ELR (cell line): ENCODE results near the gene KLHL40.

Source experiments
- DNase-seq: peaks from one replicate; pipeline ENCODE4 v3.0.0-alpha.2; 2015; ENCODE audit warnings: low read depth

Gene KLHL40

DNA sequence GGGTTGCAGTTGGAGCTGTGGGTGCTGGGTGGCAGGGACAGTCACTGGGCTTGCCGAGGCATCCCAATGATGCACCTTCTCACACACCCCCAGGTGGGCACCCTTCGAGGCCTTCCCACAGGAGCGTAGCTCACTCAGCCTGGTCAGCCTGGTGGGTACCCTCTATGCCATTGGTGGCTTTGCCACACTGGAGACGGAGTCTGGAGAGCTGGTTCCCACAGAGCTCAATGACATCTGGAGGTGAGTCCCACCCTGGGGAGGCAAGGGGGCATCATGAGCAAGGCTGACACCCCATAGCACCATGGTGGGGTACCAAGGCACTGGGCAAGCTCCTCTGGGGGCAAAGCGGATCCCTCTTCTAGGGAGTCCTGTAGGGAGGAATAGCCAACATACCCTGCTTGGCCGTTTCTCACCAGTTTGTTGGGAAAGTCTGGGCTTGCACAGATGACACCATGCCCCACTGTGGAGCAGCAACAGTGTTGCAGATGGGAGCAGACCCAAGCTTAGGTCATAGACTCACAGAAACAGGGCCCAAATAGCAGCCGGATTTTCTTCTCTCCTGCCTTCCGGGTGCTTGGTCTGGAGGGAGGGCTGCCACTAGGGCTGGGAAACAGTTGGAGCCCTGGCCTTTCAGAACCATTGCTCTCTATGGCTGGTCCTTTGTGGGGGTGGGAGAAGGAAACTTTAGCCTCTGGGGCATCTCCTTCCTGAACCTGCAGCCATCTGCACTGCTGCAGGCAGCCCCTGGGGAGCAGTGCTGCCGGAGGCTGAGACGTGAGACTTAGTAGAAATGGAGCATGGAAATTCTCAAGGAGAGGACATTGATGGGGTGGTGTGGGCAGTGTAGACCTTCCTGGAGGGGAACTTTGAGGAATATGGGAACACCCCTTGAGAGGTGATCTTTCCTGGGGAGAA, 5.7 kb downstream of the KLHL40 start:
- DNase-seq: no peak

DNA sequence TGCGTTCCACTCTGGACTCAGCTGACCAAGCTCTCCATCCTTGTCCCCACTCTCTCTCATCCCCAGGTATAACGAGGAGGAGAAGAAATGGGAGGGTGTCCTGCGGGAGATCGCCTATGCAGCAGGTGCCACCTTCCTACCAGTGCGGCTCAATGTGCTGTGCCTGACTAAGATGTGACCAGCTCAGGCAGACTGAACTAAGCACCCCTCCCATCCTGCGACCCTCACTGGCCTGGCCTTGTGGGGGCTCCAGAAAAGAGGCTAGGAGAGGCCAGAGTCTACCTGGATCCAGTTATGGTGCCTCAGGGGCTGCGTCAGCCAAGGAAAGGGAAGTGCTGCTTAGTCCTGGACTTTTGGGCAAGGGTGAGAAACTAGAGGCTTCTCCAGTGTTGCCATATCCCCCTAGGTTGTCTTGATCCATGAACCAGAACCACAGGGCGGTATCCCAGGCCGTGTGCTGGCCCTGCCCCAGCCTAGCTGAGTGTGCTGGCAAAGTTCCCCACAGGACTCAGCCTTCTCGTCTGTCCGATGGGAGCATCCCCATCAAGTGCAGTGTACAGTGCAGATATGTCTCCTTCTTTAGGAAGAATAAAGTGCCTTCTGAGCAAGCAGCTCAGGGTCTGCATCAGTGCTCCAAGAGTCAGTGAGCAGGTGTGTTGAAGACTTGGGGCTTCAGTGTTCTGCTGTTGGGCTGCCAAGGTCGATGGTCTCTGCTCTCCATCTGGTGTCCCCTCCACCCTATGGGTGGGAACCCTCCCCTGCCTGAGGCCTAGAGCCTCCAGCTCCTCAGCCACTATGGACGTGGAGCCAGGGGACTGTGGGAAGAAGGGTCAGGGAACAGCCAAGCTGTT, 6.7 kb downstream of the KLHL40 start:
- no peak for DNase-seq

DNA sequence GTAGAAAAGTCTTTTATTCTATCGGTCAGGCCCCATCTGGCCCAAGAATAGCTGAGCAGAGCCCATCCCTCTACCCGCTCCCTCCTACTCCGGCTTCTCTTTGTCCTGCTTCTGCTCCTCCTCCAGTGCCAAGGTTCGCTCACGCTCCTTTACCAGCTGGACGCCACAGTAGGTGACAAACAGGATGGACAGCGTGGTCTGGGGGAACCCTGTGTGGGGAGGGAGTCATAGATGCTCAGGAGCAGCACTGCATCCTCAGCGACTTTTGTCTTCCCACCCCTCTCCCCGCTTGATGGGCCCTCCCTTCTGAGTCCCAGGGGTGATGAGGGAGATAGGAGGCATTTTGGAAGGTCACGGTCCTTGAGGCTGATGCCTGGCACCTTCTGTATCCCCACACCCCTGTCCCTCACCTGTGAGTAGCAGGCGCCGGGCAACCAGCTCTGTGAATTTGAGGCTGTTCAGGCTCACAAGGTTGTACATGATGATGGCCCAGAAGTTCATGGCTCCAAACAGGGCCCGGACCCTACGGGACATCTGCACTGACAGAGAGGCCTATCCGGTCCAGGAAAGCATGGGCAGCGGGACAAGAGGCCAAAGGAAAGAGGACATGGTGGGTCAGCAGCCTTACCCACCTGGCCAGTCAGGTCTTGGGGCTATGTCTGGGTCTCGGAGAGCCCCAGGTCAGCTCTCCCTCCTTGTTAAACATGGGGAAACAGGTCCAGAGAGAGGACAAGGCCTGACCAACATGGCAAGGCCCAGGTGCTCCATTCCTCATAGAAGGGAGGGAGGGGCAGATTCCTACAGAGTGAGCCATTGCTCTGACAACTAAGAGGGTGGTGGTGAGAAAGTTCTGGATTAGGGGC, 7.6 kb downstream of the KLHL40 start:
- no peak for DNase-seq

DNA sequence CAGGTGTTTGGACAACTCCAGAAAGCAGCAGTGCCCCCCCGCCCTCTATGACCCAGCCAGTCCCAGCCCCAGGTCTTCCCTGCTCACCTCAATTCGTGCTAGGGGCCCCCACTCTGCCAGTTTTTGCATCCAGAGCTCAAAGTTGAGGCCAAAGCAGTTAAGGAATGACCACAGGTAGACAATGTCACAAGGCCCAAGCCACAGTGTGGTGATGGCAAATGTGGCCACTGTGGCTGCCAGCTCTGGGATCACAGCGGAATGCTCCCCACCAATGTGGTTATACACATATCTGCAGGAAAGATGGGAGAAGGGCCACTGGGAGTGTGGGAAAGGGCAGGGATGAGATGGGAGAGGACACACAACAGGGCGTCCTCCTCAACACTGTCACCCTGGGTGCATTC, 8.2 kb downstream of the KLHL40 start:
- no peak for DNase-seq

DNA sequence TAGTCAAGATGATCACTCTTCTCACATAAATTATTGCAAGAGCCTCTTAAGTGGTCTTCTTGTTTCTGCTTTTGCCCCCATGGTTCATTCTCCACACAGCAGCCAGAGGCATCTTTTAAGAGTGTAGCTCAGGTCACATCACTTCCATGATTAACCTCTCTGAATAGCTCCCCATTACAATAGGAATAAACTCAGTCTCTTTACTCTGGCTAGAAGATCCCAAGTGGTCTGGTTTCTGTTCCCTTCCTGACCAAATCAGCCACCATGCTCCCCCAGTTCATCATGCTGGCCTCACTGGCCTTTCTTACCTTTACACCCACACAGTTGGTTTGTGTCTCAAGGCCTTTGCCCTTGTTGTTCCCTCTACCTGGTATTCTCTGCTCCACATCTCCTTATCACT, 9.0 kb downstream of the KLHL40 start:
- DNase-seq: no peak

DNA sequence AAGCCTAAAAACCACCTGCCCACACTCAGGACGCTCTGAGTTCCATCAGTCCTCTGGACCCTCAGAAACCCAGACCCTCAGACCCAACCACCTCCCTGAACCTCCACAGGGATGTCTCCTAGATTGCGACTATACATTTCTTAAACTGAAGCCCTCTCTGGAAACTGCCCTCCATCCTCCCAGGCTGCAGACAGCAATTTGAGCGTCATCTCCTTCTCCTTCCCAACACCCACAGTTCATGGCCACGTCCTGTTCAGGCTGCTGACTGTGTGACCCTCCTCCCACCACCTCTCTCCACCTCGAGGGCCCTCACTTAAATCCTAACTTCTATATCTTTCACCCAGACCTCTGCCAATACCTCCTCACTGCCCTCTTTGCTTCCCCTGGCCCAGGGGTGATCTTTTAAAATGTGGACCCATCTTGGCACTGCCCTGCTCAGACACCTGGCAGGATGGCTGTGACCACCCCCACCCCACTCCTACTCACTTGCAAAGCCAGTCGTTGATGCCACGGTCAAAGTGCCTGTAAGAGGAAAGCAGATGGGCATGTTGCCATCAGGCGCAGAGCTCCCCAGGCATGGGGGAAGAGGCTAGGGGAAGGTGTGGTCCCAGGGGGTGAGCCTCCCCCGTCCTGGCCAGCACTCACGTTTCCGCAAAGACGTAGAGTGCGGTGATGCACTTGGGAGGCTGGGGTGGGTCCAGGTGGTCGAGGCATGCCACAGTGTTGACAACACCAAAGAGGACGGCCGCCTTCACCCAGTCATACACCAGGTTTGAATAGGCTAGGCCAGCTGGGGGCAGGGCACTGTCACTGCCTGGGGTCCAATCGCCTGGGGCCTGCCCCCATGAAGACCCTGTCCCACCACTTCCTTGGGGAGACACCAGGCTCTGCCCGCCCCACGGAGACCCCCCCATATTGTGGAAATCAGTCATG, 11.3 kb downstream of the KLHL40 start:
- no peak for DNase-seq

DNA sequence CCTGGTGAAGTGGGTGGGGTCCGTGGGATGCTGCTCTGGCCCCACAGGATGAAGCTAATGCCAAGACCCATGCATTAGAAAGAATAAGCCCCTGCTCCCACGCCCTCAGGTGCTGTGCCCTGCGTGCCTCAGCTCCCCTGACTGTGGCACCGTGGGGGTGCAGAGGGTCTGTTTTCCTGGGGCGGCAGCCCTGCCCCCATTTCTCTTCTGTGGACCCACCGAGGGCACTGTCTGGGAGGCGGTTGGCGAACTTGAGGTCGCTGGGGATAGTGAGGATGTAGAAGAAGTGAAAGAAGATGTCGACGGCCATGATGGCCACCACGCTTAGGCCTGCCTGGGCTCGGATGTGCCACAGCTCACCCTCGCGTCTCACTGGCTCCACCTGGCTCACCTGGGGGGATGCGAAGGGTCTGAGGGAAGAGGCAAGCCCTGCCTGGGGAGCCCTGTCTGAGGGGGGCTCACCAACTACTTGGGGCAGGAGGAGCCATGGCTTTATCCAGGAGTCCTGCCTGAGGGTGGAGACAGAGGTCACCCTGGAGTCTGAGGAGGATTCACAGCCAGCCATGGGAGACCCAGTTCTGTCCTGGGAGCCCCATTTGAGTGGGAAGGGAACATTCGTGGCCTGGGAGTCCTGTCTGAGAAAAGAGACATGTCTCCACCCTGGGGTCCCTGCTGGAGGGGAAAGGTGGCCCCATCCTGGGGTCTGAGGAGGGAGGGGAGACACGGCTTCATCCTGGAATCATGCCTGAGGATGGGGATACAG, 12.1 kb downstream of the KLHL40 start:
- DNase-seq: no peak

DNA sequence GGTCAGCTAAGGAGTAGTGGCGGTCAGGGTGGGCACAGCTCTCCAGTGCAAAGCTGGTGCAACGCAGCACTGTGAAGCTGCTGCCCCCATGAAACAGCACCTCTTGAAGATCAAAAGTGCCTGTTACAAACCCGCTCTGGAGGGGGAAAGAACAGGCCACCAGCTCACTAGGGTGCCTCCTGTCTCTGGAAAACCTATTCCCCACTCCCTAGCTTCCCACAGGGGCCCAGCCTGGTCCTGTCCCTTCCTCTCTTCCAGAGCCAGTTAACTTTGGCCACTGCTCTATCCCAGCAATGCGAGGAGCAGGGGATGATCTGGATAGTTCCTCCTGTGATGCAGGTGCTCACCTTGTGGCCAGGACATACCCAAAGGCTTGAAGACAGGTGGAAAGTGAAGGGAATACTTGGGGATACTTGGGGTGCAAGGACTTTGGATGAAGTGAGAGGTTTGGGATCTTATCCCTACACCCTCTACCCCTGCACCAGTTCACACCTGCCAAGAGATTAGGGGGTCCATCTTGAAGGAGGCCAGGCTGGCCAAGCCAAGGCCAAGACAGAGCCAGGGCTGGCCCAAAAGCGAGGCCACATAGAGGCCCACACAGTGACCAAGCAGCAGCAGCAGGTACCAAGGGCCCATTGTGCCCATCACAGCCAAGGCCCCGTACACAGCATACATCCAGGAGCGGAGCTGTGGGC, 13.0 kb downstream of the KLHL40 start:
- no peak for DNase-seq

DNA sequence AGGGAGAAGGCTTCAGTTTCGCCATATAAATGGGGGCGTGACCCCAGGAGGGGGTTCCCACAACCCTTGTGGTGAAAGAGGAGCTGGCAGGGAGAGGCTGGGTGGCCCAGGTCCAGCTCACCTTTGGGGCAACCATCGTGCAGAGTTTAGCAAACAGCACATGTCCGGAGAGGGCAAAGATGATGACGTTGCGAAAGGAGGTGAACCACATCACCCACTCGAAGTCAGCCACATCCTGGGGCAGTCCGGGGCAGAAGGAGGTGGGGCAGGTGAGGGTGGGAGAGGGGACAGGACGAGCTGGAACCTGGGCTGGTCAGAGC, 13.5 kb downstream of the KLHL40 start:
- no peak for DNase-seq

DNA sequence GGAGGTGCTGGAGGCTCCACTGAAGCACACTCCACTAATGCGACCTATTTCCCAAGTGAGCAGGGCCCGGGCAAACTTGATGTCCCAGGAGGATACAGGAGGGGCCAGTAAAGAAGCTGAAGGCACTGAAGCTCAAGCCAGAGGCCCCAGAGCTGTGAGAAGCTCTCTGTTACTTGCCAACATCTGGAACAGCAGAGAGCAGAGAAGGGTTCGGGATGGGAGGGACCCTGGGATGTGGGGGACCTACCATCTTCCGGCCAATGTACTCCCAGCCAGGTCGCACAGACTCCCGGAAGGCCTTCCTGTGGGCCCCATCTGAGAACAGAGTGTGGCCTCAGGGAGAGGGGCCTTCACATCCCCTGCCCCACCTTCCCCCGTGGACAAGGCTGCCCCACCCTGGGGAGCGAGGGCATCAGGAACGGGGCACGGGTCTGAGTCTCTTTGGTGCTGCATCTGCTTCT, 14.2 kb downstream of the KLHL40 start:
- DNase-seq: no peak

DNA sequence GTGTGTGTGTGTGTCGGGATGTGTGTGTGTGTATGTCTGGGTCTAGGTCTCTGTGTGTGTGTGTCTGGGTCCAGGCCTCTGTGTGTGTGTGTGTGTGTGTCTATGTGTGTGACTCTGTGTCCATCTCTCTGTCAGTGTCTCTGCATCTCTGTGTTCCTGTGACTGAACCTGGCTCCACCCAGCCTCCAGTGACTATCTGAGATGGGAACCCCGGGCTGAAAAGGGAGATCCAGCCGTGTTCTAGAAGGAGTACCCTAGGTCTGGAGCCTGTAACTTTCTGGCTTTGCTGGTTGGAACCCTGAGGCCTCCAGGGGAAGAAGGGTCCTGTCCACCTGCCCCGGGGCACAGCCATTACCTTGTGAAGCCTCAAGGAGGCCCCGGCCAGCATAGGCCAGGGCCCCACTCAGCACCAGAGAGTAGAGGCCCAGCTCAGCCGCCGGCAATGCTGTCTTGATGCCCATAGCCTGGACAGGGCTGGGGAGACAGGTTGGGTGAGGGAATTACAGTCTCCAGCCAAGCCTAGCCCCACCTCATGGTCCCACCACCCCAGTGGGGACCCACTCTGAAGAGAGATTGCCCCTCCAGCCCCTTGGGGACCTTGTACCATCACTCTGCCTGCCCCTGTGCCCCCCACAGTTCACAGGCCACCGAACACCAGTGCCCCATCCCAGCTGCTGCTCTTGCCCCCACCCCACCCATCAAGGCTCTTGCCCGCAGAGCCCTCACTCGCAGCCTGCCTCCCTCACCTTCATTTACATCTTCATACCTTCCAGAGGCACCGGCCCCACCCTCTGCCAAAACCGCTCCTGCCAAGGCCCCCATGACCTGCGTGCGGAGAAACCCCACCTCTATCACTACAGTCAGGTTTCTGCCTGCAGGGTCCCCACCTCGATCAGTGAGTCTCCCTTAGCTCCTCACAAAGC, 15.3 kb downstream of the KLHL40 start:
- no peak for DNase-seq

DNA sequence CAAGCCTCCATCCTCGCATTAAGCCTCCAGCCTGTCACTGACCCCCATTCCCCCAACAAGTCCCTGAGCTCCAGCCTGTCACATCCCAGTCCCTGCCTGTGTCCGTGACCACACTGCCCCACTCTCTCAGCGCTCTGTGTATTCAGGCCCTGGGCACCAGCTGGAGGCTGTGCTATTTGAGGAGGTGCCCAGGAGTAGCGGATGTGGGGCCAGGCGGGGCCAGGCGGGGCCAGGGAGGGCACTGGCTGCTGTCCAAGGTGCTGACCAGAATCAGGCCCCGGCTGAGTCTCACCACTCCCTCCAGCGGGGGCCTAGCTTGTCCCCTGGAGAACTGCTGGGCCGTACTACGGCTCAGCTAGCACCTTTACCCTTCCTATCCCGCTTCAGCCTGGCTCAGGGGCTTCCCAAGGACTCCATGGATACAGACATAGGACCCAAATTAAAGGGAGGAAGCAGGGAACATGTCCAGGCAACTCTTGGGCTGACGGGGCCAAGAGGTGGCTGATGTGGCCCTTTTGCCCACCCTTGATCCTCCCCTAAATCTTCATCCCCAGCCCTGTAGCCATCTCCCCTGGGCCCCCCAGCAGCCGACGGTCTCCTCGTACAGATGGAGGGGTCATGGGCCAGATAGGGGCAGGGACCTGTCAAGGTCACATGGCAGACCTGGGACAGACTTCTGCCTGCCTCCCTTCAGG, 16.2 kb downstream of the KLHL40 start:
- DNase-seq: peak; percentile 51

DNA sequence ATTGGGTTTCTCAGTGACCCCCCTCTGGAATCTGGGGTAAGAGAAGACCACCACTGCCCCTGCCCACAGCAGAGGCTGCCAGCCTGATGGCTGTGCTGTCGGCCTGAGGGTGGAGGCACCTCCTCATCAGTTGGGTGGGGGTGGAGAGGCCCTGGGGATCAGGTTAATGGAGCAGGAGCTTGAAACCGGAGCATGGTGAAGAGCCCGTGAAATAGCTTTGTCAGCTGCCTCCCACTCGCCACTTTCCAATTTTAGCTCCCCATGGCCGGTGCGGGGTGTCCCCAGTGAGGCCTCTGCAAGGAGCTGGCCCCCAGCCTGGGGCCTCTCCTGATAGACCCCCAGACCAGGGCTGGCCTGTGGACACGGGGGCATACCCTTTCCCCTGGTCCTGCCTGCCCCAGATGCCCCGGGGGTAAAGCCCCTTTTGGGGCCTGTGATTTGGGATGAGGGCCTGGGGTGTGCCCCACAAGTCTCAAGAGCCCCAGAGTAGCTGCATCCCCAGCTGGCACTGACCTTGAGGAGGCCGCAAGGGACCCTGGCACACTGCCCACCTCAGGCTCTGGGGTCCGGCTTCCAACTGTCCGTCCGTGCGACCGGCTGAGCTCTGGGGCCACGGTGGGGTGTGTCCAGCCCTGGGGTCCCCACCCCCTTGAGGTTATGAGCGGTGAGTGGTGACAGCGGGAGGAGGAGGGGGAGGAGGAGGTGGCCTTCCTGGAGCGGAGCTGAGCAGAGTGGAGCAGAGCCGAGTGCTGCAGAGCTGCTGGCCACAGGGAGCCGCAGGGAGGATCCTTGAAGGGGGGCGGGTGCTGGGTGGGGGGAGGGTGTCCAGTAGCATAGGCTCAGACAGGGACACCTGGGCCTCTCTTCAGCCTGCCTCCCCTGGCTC, 17.0 kb downstream of the KLHL40 start, which contains the start of gene HHATL:
TSS of gene HHATL (minus strand) at position 733 of the 886 bp plus-strand sequence. CDS start 1,972 bp downstream, outside the sequence.
- DNase-seq: no peak

DNA sequence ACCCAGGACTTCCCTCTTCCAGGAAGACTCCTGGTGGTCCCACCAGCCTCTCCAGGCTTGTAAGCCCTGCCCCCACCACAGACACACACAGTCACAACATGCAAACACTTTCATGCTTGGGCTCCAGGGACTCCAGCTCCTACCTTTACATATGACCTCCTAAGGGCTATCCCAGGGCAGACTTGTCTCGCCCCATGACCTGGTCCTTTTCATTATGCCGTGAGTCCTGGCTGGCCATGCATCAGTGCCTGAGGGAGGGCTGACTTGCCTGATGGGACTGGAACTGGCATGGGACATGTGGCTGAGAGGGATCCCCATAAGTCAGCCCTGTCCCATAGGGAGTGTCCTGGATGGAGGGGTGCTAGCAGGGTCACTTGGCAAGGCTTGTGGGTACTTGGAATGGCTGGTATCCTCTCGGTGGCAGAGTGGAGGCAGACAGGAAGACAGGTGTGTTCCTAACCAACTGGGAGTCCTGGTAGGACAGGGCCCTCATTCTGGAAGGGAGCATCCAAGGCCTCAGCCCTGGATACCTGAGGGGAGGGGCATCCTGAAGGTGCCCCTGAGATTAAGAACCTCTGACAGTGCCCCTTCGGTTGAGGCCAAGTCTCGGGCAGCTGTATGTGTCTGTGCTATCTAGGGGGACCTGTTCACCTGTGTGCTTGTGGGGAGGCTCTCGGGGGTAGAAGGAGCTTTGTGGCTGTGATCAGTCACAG, 17.8 kb downstream of the KLHL40 start:
- DNase-seq: no peak

DNA sequence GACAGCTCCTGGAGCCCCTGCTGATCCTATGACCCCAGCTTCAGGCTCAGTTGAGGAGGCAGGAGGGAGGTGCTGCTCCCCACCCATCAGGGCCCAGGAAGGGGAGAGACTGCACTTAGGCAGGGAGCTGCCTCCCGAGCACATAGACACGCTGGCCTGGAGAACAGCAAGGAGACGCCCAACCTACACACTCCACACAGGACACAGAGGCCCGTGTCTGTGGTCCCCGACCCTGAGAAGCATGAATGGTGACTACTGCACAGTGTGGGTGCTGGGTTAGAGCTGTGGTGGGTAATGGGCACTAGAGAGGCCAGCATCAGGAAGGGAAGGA, 18.3 kb downstream of the KLHL40 start:
- no peak for DNase-seq

DNA sequence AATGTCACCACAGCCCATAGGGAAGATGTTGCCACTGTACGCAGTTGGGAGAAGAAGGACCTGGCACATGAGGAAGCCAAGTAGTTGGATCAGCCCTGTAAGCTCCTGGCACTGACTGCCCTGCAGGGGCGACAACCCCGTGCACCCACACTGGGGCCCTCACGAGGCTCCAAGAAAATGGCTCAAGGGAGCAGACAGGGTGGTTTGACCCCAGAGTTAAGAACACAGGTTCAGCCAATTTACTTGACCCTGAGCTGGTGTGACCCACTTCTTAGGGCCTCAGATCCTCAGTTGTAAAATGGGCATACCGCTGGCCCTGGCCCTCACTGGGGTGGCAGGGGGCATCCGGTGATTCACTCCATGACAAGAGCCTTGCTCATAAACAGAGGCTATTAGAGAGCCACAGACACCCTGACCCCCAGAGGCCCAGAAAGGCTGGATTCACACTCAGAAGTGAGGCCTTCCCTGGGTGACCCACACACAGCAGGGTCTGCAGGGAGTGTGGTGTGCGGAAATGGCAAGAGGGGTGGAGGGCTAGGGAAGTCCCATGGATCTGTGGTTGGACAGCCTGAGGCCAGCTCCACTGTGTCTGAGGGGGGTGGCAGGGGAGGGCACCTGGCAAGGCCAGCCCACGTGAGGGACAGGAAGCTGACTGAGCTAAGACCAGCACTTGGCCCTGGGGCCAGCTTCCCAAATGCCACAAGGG, 19.0 kb downstream of the KLHL40 start:
- peak; percentile 44 for DNase-seq
